GM19193 (cell line): Measurements from ENCODE around the gene SCFD2.

Experiments
- POLR2A ChIP-seq: IDR thresholded peaks from 4 replicates; pipeline ENCODE4 v1.6.1; 2011; ENCODE audit not compliant: insufficient read depth, insufficient read length; ENCODE audit errors: extremely low read depth

Gene SCFD2

GRCh38 chr4:52961666-52962412 is 404.0 kb downstream of the SCFD2 start:
- no peak for TF ChIP-seq POLR2A

GRCh38 chr4:52959541-52959940 is 406.3 kb downstream of the SCFD2 start:
- TF ChIP-seq POLR2A = no peak

DNA sequence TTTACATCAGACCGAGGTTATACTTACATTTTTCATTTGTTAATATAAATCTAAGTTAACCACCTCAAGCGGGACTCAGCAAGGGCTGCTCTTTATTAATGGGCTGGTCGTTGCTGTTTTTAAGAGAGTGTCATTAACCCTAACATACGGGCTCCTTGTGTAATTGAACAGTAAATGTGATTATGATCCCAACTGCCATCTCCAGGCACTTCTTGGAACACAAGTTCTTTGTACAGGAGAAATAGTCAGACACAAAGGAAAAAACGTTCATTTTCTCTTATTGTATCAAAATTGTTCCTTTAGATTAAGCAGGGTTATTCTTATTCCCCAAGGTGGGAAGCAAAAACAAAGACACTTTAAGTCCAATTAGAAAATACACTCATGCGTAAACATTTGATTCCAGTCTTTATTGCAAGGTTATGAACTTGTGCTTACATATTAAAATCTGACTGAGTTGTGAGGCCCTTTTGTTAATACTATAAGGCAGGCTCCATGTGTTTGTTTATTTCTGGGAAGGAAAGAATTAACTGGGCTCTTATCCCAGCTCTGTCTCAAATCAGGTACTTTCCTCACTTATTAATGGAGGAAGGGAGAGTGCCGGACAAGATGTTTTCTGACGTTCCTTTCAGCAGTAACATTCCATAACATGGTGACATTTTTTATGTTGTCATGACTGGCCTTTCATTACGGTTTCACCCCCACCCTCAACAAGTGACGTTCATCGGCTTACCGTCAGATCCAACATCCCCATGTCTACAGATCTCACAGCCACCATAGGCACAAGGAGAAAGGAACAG is 407.8 kb downstream of the SCFD2 start:
- TF ChIP-seq POLR2A = no peak

- TF ChIP-seq POLR2A = no peak
These were observed 408.6 kb downstream of the SCFD2 start for GRCh38 chr4:52957220-52957686.

DNA sequence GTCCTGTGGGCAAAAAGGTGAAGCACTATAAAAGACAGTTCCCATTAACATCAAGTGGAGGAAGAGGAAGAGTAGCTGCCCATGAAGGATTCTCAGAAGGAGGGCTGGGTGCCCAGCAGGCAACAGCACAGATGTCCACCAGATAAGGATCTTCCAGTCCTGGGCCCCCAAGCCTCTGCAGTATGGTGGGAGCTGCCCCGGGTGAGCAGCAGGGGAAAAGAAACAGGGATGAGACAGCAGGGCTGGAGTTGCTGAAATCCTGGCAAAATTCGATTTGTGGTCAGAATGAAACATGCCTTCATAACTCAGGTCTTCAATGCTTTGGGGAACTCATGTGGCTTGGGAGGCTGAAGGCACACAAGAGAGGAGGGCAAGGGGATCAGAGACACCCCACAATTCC is 409.2 kb downstream of the SCFD2 start:
- no peak for TF ChIP-seq POLR2A

GRCh38 chr4:52954560-52955170 is 411.2 kb downstream of the SCFD2 start:
- no peak for TF ChIP-seq POLR2A

DNA sequence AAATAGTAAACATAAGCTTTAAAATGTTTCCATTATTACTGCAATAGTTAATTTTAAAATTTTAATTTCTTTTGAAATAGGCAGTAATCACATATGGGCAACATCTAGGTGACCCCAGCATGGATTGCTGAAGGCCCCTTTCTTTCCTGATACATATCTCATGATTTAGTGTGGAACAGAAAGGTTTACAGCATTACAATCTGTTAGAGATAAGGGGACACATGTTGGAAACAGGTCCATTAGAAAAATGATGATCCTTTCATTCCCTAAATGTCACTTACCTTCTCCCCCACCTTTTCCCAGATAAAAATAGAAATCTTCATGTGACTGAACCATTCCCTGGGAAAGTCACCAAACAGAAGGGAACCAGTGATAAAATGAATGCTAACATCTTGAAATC is 413.3 kb downstream of the SCFD2 start:
- TF ChIP-seq POLR2A = no peak

DNA sequence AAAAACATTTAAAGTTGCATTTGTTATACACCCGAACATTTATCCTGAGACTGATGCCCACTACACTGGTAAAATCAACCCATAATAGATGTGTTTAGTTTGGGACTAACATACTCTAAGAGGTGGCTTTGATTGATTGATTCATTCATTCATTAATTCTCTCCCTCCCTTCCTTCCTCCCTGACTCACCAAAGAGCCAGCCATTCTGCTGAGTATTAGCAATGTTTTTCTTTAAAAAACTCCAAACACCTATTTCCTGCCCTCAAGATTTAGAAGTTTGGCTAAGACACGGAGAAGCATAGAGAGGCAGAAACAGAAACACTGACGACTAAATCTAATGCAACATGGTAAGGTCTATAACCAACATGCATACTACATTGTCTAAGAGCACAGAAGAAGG is 414.8 kb downstream of the SCFD2 start:
- no peak for TF ChIP-seq POLR2A

- TF ChIP-seq POLR2A = no peak
These were observed 415.6 kb downstream of the SCFD2 start for GRCh38 chr4:52950226-52950625.

DNA sequence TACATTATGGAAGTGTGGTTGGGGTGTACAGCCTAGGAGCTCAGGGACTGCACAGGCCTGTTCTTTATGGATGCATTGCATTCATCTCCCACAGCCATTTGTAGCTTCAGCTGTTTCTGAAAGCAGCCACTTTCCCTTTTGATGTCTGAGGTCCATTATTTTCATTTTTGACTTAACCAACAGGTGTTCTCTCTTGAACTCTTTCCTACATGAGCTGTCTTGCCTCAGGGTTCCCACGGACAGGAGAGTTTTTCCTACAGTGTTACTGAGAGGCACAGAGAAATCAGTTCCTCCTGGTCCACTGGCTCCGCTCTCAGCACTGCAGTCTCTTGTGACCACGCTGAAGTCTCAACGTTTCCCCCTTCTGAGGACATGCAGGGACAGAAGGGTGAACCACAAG is 416.5 kb downstream of the SCFD2 start:
- TF ChIP-seq POLR2A = no peak

GRCh38 chr4:52948057-52948423 is 417.8 kb downstream of the SCFD2 start:
- no peak for TF ChIP-seq POLR2A

GRCh38 chr4:52947401-52948056 is 418.3 kb downstream of the SCFD2 start:
- TF ChIP-seq POLR2A = no peak

DNA sequence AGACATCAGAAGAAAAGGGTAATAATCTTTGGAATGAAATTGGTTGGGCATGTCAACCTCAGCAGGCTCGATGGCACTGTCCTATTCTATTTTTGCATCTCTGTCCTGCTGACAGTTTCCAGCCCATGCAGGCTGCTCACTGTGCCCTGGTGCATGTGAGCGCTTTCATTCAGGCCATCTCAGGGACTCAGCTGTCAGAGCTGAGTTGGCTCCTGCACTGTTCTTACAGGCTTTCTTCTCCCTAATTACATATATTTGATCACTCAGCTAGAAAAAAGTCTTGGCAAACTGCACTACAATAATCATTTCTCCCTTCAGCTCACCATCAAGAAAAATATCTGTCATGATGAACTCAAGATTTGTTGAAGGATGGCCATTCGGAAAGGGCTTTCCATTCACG is 419.0 kb downstream of the SCFD2 start:
- TF ChIP-seq POLR2A = no peak

DNA sequence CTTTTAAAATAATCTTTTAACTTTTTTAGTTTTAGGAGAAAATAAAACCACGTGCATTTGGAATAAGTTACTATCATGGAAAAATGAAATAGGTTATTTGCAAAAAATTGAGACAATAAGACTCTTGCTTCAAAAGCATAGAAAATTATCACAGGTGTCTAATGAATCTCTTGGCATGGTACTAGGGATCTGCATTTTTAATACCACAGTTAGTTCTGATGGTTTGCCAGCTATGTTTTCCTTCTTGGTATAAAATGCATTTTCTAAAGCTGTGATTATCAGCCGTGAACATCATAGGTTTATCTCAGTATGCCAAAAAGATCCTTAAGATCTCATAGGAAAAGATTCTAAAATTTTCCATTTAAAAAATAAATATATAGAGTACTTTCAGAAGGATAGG is 419.9 kb downstream of the SCFD2 start:
- TF ChIP-seq POLR2A = no peak

GRCh38 chr4:52945326-52945898 is 420.4 kb downstream of the SCFD2 start:
- TF ChIP-seq POLR2A = no peak
